GM19043 (cell line): ENCODE results near the gene ZNHIT6.

Source experiments
- ATAC-seq: cut with Tn5 transposase; IDR thresholded peaks from one replicate; pipeline ENCODE4 v1.9.1; 2021; ENCODE audit warnings: low read depth; ENCODE audit not compliant: unreplicated experiment

The ZNHIT6 gene

DNA sequence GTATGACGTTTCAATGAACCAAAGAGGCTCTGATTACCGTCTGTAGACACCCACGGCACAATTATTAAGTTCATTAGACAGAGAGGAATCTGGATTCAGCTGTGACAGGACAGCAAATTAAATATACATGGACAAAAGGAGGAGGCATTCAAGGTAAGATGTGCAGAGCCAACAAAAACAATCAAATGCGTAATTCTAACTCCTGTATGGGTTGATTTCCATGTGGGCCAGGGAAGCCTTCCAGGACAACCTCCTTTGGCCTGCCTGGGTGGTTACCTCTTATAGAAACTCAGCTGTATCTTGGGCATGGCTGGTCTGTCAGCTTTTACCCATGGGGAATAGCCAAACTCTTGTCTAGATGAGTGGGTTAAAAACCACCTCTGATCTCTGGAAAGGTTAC, 83.9 kb downstream of the ZNHIT6 start:
- ATAC-seq: no peak

DNA sequence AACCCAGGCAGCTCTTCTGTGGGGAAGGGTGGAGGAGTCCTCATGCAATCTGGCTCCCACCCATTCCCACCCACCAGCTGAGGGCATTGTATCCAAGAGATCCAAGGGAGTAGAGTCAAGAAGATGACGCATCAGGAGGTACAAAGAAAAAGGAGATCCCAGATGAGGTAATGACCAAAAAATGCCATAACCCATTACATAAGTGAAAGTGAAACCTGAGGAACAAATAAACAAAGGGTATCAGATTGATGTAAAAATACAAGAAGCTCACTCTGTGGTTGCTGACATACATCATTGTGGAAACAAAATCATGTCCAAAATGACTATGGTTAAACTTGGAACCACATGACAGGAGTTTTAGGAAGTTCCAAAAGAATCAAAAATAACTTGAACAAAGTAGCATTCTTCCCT, 85.2 kb downstream of the ZNHIT6 start:
- ATAC-seq: no peak

DNA sequence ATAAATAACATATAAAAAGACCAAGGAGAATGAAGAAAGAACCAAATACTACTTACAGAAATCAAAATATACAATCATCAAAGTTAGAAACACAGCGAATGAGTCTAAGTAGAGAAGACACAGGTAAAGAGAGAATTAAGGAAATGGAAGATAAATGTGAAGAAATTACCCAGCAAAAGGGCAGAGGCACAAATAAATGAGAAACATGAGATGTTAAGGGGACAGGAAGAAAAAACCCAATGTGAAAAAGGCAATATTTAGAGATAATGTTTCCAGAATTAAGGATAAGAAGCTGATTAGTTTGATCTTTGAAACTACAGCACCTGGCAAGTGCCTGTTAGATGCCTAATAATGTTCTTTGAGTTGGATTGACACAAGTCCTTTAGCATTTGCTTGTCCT, 86.8 kb downstream of the ZNHIT6 start:
- ATAC-seq: no peak

DNA sequence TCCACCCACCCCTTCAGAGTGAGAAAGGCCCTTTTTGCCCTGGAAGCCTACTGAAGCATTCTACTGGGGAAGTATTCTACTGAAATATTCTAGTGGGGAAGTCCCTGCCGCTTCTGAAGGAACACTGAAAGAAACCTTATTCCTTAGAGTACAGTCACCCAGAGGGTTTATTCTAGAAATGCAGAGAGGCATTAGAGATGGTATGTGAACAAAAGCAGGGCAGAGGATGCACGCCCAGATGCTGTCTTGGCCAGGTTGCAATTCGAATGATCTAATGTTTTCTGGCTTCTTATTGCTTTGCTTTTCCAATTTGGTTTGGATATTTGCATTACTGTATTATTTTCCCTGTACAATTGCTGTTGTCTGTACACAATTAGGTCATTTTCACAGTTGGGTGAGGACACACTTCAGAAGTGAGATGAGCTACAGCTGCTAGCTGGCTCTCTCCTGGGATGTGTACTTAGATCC, 90.6 kb downstream of the ZNHIT6 start:
- ATAC-seq: no peak

DNA sequence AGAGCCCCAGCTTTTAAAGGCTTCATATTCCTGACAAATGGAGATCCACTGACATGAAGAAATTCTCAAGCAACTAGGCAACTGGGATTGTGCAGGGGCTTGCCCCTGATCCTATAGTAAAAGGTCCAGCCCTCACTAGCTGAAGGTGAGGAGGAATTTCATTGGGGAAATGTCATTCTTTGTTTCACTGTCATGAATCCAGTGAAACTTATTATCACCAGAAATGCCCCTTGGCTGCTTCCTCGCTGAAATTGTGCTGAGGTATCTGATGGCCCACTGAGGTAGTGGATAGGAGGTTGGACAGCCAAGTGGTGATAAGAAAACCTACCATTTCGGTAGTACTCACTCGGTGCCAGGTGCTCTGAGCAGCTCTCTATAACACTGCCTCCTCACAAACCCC, 91.5 kb downstream of the ZNHIT6 start:
- no peak for ATAC-seq

DNA sequence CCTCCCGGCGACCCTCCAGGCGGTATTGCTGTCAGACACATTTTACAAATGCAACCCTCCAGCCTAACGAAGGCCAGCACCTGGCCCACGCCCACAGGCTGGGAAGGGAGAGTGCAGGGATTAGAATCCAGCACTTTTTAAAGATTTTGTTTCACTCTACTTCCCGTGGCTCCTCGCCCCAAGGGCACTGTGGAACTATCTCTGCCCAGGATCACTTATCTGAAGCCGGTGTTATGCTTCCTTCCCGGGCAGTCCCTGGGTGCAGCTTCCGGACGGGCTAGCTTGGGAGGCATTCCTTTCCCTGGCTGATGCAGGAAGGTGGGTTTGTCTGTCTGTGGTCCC, 91.9 kb downstream of the ZNHIT6 start:
- no peak for ATAC-seq

DNA sequence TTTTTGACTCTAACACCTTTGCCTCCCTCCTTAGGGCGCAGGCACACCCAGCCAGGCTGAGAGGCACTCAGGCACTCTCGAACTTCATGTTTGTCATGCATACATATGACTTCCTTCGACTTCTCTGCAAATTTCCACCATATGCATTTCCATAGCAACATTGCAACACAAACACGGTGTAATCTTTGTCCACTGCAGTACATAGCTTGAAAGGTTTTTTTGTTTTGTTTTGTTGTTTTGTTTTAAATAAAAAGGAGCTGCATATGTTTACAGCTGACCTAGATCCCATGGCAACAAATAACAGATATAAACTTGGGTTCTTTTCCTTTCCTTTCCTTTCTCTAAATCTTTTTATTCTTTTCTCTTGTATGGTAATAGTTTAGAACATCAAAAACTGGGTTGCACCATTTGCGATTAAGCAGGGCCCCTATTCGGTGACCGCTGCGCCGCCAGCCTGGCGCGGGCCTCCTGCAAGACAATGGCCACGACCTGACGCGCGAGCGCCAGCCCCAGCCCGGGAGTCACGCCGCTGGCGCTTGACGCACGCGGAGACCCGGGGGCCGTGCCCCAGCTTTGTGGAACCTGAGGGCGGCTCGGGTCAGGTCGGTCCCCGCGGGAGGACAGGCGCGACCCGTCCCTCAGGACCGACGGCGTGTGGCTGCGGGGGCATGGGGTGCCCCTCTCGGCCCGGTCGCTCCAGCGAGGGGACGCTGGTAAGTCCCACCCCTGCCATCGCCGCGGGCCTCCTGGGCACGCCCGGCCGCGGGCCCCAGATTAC, 92.5 kb downstream of the ZNHIT6 start:
- ATAC-seq: no peak

DNA sequence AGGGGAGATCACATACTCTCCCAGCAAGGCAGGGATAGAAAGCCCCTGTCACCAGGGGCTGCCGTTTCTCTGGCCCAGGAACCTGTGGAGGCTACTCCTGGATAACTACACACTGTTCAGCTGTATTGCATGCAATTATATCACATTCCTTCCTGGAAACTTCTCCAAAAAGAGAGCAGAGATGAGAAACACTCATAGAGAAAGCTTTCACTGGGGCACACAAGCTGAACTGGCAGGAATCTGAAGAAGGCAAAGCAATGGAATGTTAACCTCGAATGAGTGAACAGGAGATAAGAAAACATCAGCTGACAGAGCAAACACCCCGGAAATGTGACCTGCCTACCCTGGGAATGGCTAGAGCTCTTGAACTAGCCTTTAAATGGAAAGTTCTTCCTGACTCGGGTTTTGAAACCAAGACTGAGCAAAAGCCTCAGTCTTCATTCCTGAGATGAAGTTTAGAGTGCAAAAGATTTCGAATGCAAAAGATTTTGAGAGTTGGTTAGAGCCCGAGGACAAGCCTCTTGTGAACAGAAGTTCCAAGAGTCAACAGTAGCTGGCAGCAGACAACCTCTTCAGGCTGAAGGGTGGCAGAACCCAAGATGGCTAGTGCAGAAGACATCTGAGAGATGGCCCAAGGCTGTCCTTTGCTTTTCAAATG, 95.4 kb downstream of the ZNHIT6 start:
- ATAC-seq: no peak

DNA sequence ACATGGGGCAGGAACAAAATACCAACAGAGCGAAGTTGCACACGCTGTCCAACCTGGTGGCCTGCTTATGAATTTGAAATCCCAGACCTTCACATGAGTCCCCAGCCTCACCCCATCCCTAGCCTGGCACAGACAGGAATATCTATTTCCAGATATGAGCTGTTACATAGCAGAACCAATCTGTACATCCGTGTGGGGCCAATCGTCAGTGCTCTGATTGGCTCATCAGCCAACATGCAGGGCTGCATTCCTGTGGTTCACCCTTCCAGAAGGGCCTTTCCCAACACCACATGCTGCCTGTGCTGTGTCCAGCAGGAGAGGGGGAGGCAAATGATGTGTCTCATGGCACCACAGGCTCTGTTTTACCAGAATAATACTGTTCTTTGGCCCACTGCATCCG, 96.4 kb downstream of the ZNHIT6 start:
- no peak for ATAC-seq

DNA sequence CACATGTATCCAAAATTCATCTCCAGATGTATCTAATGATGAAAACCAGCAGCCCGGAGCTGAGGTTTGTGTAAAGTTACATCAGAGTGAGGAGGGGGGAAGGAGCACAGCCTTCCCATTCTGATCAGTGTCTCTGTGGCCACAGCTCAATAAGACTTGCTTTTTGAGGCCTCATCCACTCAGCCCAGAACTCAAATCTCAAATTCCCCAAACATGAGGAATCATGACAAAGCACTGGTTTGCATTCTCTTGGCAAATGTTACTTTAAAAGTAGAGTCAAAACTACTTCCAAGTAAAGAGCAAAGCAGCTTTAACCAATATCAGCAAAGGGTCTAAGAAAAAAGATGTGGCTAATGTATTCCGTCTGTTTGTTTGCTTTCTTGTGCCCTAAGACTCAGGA, 96.8 kb downstream of the ZNHIT6 start:
- no peak for ATAC-seq

DNA sequence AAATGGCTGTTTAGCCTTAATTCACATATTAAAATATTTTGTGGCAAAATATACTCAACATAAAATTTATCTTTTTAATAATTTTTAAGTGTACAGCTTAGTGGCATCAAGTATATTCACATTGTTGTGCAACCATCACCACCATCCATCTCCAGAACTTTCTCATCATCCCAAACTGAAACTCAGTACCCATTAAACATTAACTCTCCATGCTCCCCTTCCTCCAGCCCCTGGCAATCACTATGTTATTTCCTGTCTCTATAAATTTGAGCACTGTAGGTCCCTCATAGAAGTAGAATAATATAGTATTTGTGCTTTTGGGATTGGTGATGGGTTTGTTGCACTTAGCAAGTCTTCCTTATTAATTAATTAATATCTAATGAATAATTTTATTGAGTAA, 98.3 kb downstream of the ZNHIT6 start:
- ATAC-seq: no peak

DNA sequence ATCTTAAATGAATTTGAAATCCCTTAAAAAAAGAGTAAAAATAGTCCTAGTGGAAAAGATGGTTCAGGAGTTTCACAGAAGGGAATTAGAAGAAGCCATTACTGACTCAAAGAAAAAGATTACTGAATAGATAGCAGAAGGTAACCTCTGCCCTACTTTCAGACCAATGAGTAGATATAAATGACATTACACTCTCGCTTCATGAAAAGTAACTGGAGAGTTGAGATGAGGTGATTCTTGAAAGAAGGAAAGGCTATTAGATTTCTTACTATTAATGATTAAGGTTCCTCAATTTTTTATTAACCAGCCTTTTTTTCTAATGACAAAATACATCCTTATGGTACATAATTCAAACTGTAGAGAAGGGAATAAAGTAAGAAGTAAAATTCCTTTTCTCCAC, 99.4 kb downstream of the ZNHIT6 start:
- ATAC-seq: no peak

DNA sequence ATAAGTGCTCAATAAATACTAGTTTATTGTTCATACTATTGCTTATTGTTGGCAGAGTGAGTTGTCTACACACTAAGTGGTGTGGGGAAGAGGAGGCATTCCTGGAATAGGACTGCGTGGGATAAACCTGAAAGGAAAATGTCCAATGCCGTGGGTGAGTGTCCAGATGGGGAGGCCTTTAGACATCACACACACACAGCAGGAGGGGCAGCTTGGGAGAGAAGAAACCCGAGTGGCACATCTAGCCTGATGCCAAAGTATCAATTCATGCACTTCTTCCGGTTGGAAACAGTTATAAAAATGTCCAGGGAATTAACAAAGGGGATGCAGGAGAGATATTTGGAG, 100.3 kb downstream of the ZNHIT6 start:
- no peak for ATAC-seq

DNA sequence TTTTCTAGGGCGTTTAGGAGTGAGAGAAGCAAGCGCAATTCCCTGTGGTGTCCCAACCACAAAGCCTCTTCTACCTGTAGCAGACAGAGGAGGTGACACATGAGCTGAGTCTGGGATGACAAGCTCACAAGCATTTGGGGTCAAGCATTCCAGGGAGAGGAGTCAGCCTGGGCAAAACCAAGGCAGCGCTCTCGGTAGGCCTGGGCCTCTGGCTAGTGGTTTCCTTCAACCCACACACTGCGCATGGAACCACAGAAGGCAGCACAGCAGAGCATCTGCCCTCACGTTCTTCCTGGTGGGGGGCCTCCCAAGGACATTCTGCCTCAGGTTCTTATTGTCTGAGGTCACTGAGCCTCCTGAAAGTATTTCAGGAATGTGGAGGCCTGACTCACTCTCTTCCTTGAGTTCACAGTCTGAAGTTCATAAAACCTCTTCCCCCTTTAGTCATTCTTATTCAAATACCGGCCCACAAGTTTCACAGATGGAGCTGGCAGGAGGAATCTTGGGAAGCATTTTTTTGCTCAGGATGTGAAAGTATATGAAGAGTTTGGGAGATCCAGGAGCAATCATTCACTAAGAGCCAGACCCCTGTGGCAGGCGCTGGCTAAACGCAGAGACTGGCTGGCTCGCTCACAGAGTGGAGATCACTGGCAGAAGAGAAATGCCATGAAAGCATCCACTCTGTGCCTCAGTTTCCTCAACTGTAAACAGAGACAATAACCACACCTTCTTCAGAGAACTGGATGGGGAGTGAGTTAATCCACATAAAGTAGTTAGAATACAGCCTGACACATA, 100.9 kb downstream of the ZNHIT6 start:
- ATAC-seq: no peak

DNA sequence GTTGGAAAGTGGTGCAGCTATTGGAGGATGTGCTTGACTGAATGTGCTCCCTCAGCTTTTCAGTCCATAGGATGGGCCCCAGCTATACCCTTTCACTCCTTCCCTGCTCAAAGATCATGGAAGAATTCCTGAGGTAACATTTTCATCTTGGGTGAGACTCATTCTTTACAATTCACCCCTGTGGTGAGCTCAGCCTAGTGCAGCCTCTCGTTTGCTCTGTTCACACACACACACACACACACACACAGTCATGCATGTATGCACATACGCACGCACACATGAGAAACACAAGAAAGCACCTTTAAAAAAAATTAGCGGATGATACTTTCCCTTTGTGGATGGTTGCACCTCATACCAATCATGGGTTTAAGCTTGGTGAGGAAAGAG, 101.8 kb downstream of the ZNHIT6 start:
- ATAC-seq: no peak

DNA sequence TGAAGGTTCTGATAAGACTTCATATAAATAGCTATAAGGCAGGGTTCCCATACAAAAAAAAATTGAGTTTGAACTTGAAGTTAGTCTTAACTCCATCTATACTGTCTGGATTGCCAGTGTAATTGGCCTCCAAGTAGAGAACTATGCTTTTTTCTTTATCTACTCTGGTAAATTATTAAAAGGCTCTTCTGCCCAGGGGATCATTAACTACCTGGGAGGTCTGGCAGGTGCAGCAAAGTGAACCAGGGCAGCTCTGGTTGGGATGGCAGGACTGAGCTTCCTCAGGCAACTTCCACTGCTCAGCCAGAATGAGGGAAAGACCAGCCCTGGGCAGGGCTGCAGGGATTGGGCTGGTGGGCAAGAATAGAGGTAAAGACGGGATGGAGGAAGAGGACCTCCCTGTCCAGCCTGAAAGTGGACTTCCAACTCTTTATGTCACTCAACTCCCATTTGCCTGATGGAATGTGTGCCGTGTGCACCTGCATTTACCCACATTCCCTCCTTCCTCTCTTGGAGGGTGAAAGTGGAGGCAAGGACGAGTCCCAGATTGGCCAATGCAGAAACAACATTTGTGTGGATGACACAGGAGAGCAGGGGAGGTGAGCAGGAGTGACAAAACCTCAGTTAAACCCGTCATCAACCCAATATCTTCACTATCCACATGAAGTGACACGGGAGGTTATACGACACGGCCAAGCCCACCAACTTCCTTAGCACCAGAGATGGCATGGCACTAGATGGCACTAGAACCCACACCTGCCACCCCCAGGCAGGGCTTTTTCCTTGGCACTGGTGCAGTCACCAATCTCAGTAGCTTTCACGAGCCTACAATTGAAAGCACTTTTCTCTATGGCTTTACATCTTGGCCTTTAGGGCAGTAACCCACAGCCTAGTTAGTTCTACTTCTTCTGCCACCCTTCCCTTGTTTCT, 102.5 kb downstream of the ZNHIT6 start:
- ATAC-seq: no peak

DNA sequence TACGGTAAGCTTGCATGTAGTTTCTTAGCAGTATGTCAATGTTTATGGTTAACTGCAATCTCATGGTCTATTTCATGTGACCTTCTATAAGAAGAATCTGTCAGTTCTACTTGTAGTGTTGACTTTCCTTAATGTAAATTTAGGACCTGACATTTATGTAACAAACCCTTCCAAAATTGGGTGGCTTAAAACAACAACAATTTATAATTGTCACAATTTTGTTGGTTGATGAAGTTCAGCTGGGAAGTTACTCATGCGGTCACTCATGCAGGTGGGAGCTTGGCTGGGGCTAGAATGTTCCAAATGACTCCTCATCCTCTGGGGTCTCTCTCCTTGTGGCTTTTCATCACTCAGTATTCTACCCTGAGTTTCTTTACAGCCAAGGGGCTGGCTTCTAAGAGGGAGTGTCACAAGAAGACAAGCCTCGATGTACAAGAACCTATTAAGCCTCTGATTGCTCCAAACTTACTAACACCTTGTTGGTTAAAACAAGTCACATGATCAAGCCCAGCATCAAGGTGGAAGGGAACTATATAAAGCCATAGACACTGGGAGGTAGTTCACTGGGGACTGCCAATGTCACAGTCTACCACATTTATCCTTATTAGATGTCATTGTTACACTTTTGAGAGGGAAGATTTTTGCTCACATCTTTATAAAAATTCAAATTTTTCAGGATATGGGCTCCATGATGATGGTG, 103.8 kb downstream of the ZNHIT6 start:
- ATAC-seq: no peak

DNA sequence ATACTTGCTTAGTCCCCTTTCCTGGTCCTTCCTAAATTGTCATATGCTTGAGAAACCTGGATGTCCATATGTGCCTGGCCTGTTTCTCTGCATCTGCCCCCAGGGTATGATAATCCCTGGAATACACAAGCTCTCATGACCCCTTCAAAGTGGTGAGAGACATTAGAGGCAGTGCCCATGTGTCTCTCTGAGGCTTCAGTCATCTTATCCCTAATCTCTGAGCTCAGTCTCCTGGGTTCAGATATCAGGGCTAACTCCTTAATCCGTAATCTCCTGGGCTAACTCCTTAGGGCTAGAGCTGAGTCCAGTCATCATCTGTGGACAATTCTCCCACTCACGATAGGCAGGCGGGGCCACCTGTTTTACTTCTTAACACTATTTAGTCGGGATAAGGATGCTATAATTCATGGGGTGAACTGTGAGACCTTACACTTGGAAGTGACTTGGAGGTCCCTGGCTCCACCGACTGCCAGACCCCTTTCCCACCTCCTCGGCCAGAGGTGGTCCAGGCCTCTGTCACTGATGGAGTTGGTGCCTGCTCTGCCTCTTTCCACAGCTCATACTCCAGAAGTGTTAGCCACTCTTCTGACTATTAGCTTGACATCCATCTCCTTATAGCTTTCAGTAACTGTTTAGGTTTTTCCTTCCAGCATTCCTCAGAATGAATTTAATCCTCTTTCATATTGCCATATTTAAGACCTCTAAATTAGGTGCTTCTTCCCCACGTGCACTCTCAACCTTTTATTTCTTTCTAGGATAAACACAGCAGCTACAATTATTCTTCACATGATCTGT, 105.0 kb downstream of the ZNHIT6 start:
- no peak for ATAC-seq

DNA sequence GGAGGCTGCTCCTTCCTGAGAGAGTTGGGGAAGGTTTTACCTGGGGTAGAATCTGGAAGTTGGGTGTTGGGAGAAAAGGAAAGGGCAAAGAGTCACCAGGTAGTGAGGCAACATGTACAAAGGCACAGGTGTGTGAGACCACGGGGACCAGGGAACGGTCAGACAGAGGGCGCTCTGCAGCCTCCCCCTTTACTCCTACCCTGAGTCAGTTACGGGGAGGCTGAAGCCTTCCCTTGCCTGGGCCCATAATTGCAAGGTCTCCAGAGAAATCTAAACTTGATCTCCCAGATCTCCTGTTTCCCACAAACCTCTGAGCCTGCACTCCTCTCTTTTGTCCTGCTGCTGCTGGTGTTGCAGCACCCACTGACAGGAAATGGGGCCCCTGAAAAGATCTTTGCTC, 105.7 kb downstream of the ZNHIT6 start:
- no peak for ATAC-seq
